ENCODE results near the gene IFFO2. TPM values are rescaled to one million over a fixed set of nuclear protein-coding genes. Genes with fewer than 3 reads are reported as not detected.
A peak's percentile ranks its signal among the peaks of the same experiment; 100 is the strongest.

The IFFO2 gene
- total and polyA plus RNA-seq, 2 of the 13 experiments (the other 11 are each of a cell fraction or from before 2014, with no cell fraction given), result 7.3 to 16.7 TPM

DNA sequence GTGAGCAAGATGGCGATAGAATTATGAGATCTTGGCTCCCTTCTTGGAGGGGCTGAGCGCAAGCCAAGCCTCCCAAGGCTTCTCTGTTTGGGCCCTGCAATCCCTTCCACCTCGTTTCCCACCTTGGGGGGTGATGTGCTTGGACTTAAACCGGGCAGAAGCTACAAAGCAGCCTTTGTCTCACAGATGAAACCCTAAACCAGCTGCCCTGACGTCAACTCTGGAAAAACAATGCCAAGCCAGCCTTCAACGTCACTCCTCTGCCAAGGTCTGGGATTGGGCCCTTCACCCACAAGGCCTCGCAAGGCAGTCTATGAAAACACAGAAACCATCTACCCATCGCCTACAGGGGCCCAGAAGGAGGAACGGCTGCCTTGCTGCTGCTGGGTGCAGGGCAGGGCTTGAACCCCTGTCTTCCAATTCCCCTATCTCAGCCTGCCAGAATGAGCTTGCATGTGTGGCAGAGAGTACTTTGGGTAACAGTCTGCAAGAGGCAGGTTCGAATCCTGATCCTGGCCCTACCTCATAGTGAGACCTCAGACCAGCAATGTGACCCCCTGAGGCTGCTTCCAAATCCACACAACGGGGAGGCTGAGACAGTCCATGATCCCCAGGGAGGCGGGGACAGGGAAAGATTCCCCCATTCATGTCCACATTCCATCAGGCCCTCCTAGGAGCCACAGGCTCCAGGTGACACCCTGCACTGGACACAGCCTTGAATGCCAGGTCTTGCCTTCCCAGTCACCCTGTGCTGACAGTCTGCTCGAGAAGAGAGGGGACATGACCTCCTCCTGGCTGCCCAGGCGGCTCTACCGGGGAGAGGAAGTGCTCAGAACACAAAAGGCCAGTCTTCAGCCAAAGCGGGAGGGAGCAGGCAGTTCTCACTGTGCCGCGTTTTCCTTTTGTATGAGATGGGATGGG is 15.0 kb downstream of the IFFO2 start:
- ATAC-seq, result peak; percentile 16
- intact Hi-C loops (cut with micrococcal nuclease; ENCODE audit: unreplicated experiment), result no loop called here
- Histone ChIP-seq H3K4me2 (ENCODE audit: low read depth, low read length) (peak overlapping the region; percentile 71), H3K27me3 (ENCODE audit: control insufficient read depth in 1 of 2, insufficient read depth in 2 of 2, low read length in 2 of 2) (no peaks in the 10 kb centered on the region), H2AFZ (ENCODE audit: low read length) (no peak overlapping the region), H3K27ac (ENCODE audit: extremely low read length, insufficient read depth, low read length) (peak overlapping the region; percentile 67), H4K20me1 (ENCODE audit: insufficient read depth, low read length) (peaks cover 8% of the 10 kb centered on the region), H3K4me3 (replicated peaks in 1 of 3; ENCODE audit: insufficient read depth in 1 of 3, low read depth in 2 of 3, low read length in 3 of 3) (peak overlapping the region in 1 of 3 experiments; percentile 18; a peak in 1 of 6 replicates), H3K79me2 (ENCODE audit: insufficient read depth, low read length) (peaks cover 59% of the 10 kb centered on the region), H3K9ac (ENCODE audit: insufficient read depth, low read depth, low read length) (peak overlapping the region; percentile 63), H3K36me3 (replicated peaks in 1 of 2; ENCODE audit: control insufficient read depth in 1 of 2, insufficient read depth in 2 of 2, low read length in 2 of 2) (peaks cover 0 to 4% of the 10 kb centered on the region in 2 experiments; a peak in 1 of 5 replicates), H3K4me1 (ENCODE audit: insufficient read depth, low read length) (peaks cover 80% of the 10 kb centered on the region), H3K9me3 (ENCODE audit: low read length) (no peaks in the 10 kb centered on the region)
- DNase-seq (ENCODE audit: low spot score), result peak; percentile 87
- BruUV-seq (replicated peaks), result TSS peak; percentile 99
- WGBS (ENCODE audit: low lambda C conversion rate), result 46% methylated on average over 17 of the region's 18 CpGs
- FAIRE-seq, result peak; percentile 34
- ChIA-PET POLR2A (interaction anchor here (2.2 kb wide), 1 partner anchor 8 kb away, joined by 5 read pairs; no protein-coding TSS in a partner anchor), CTCF (ENCODE audit: low intra/inter-chr PET ratio, low total read pairs) (no interaction called here)
- in situ Hi-C loops (cut with HindIII; ENCODE audit: extremely low pct_ligation_motif_present, low pct_unique_long_range_greater_than_20kb), result no loop called here
- TF ChIP-seq ZMYM2 (CRISPR knock-in tag; IDR thresholded peaks at IDR 0.05) (0 out of 2 replicates have a peak, but pooled peaks have one; percentile 19), SPEN (CRISPR knock-in tag; IDR thresholded peaks at IDR 0.05; ENCODE audit: low read depth) (no peak), MEF2D (CRISPR knock-in tag; IDR thresholded peaks at IDR 0.05) (no peak), FOXA3 (CRISPR knock-in tag; IDR thresholded peaks at IDR 0.05) (no peak), EP300 (IDR thresholded peaks at IDR 0.05; ENCODE audit: low read depth in 2 of 2, low read length in 2 of 2) (0 out of 4 replicates have a peak, but pooled peaks of 1 of the 2 experiments have one; percentile 7), EP300 (CRISPR knock-in tag; IDR thresholded peaks at IDR 0.05; ENCODE audit: borderline replicate concordance) (no peak), NFKB2 (CRISPR knock-in tag; IDR thresholded peaks at IDR 0.05; ENCODE audit: borderline replicate concordance) (0 out of 2 replicates have a peak, but pooled peaks have one; percentile 26), ZNF567 (CRISPR knock-in tag; IDR thresholded peaks at IDR 0.05; ENCODE audit: borderline replicate concordance) (no peak), ZNF317 (CRISPR knock-in tag; IDR thresholded peaks at IDR 0.05) (no peak), SOX6 (IDR thresholded peaks at IDR 0.05) (no peak), SOX6 (CRISPR knock-in tag; IDR thresholded peaks at IDR 0.05) (peak; percentile 71), KDM6A (CRISPR knock-in tag; IDR thresholded peaks at IDR 0.05; ENCODE audit: low read depth) (no peak), SALL1 (CRISPR knock-in tag; IDR thresholded peaks at IDR 0.05) (no peak), RXRB (CRISPR knock-in tag; IDR thresholded peaks at IDR 0.05; ENCODE audit: borderline replicate concordance) (no peak), MAFG (CRISPR knock-in tag; IDR thresholded peaks at IDR 0.05) (no peak), GATAD2A (CRISPR knock-in tag; IDR thresholded peaks at IDR 0.05) (peak; percentile 52; the same call in 1 of the 2 replicates), IRX3 (CRISPR knock-in tag; IDR thresholded peaks at IDR 0.05; ENCODE audit: borderline replicate concordance, low read depth) (no peak), KLF13 (CRISPR knock-in tag; IDR thresholded peaks at IDR 0.05) (no peak), HOXA5 (CRISPR knock-in tag; IDR thresholded peaks at IDR 0.05) (no peak), TBX2 (CRISPR knock-in tag; IDR thresholded peaks at IDR 0.05; ENCODE audit: borderline replicate concordance) (0 out of 2 replicates have a peak, but pooled peaks have one; percentile 16), ZFP1 (CRISPR knock-in tag; IDR thresholded peaks at IDR 0.05) (no peak), ZNF24 (IDR thresholded peaks at IDR 0.05) (no peak), SIX4 (CRISPR knock-in tag; IDR thresholded peaks at IDR 0.05) (peak; percentile 91)
- TF ChIP-seq, protein P1, sequence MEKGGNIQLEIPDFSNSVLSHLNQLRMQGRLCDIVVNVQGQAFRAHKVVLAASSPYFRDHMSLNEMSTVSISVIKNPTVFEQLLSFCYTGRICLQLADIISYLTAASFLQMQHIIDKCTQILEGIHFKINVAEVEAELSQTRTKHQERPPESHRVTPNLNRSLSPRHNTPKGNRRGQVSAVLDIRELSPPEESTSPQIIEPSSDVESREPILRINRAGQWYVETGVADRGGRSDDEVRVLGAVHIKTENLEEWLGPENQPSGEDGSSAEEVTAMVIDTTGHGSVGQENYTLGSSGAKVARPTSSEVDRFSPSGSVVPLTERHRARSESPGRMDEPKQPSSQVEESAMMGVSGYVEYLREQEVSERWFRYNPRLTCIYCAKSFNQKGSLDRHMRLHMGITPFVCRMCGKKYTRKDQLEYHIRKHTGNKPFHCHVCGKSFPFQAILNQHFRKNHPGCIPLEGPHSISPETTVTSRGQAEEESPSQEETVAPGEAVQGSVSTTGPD (CRISPR knock-in tag; IDR thresholded peaks at IDR 0.05), result no peak
- TF ChIP-seq, protein P2, sequence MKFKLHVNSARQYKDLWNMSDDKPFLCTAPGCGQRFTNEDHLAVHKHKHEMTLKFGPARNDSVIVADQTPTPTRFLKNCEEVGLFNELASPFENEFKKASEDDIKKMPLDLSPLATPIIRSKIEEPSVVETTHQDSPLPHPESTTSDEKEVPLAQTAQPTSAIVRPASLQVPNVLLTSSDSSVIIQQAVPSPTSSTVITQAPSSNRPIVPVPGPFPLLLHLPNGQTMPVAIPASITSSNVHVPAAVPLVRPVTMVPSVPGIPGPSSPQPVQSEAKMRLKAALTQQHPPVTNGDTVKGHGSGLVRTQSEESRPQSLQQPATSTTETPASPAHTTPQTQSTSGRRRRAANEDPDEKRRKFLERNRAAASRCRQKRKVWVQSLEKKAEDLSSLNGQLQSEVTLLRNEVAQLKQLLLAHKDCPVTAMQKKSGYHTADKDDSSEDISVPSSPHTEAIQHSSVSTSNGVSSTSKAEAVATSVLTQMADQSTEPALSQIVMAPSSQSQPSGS (CRISPR knock-in tag; IDR thresholded peaks at IDR 0.05), result no peak
